T follicular helper cell (primary cell): Measurements from ENCODE around the gene ZNF26.
"Not testable (repeated sequence)": the region's sequence is repeated elsewhere in the genome, so short reads cannot be mapped to it uniquely, and the experiment has no call there.

Experiments
- DNase-seq: peaks from one replicate; pipeline ENCODE4 v3.0.0-alpha.2; 2020; ENCODE audit warnings: low read depth

The ZNF26 gene

DNA sequence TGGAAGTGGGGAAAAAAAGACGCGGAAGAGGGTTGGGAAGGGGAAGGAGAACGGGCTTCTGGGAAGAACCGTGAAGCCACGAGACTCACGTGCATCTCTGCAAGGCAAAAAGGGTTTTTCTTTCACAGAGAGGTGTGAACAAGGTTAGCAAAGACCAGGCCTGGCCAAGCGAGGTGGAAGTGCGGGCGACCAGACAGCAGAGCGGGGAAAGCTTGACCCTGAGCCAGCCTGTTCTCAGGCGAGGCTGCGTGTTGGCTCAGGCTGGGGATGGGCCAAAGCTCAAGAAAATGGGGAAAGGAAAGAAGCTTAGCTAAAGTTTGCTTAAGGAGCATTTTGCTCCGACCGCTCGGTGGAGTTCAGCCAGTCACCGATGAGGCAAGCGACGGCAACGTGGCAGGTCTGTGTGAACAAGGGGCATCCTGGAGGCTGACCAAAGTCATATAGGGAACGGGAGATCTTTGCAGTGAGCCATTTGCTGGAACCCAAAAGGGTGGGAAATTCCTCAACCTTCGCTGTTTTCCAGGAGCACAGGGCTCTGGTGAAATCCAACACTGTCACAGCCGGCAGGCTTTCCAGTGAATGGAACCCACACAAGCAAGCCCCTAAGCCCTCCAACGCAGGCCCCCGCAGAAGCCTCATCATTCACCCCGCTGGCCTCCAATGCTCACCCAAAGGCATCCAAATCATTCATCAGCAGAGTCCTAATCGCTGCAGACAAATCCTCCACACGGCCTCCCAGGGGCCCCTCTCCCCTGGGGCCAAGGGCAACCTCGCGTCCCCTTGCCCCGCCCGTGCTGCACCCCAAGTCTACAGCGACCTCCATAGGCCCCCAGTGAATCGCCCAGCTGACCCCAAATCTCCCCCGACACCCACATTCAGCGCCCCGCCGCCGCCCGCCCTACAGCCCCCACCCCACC lies 30.8 kb upstream of the ZNF26 start:
- peak; percentile 10 for DNase-seq

- peak; percentile 78 for DNase-seq
Measured at GRCh38 chr12:132956011-132956788, 30.0 kb upstream of the ZNF26 start, which contains the start of gene ZNF605. ZNF605 (minus strand) TSS chr12:132956306; CDS start chr12:132945635, 10,671 bp downstream.

DNA sequence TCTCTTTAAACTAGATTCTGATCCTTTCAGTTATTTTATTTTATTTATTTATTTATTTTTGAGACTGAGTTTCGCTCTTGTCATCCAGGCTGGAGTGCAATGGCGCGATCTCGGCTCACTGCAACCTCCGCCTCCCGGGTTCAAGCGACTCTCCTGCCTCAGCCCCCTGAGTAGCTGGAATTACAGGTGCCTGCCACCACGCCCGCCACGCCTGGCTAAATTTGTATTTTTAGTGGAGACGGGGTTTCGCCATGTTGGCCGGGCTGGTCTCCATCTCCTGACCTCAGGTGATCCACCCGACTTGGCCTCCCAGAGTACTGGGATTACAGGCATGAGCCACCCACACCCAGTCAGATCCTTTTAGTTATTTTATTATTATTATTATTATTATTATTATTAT lies 24.4 kb upstream of the ZNF26 start:
- not testable (repeated sequence) for DNase-seq

GRCh38 chr12:132963947-132964346 lies 22.2 kb upstream of the ZNF26 start:
- not testable (repeated sequence) for DNase-seq

DNA sequence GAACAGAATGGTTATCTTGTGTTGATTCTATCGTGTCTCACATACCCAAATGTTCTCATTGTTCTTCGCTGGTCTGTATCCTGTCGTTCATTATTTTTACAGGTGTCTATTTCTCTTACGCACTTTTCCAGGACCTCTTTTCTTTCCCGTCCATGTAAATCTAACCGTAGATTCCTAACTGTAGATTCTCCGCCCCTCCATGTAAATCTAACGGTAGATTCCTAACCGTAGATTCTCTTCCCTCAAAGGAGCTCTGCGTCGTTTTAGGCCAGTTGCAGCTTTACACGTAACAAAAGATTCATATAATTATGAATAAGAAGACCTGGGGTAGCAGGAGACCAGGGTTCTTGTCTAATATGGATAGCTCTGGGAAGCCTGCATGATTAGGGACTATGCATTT lies 20.4 kb upstream of the ZNF26 start:
- DNase-seq: no peak

DNA sequence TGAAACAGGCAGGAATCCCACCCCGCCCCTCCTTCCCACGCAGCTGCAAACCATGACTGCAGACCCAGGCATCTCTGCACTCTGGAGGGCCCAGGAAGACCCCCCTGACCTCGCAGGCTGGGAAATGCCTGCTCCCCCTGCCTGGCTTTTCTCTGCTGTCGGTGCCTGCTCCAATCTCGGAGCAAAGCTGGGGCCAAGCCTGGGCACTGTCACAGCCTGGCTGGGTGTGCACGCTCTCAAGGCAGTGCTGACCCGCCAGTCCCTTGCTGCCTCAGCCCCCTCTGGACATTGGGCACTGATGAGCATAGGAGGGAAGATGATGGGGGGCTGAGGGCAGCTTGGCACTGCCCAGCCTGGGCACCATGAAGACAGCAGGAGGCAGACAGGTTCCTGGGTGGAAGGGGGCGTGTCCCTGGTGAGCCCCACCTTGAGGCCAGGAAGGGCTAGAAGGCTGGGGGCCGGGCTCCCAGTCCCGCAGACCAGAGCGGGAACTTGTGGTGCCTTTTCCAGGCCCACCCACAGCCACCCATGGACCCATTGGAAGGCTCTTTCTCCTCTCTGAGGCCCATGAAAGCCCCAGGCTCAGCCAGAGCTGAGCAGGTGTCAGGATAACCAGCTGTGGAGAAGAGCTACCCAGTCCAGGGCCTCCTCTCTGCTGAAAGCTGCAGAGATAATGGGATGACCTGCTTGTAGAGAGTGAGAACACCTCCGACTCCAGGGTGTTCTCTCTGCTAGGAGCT lies 19.3 kb upstream of the ZNF26 start:
- DNase-seq: no peak

DNA sequence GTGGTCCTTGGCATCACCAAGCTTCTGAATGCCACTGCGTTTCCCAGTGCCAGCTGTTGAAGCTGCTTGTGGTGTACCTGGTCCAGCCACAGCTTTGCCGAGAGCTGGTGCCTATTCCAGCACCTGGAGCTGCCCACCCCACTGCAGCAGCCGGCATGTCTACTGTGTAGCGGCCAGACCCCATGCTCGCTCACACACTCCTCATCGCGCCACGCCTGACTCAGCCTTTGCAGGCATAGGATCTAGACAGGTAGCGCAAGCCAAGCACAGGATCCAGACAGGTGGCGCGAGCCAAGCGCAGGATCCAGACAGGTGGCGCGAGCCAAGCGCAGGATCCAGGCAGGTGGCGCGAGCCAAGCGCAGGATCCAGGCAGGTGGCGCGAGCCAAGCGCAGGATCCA lies 18.4 kb upstream of the ZNF26 start:
- DNase-seq: no peak

- DNase-seq: no peak
Measured at GRCh38 chr12:132972374-132972773, 13.8 kb upstream of the ZNF26 start.

GRCh38 chr12:132976870-132977269 lies 9.3 kb upstream of the ZNF26 start:
- DNase-seq: not testable (repeated sequence)

- DNase-seq: no peak
Measured at GRCh38 chr12:132986885-132987225, 688 bp downstream of the ZNF26 start.

GRCh38 chr12:132998741-132999140 lies 12.6 kb downstream of the ZNF26 start:
- no peak for DNase-seq

DNA sequence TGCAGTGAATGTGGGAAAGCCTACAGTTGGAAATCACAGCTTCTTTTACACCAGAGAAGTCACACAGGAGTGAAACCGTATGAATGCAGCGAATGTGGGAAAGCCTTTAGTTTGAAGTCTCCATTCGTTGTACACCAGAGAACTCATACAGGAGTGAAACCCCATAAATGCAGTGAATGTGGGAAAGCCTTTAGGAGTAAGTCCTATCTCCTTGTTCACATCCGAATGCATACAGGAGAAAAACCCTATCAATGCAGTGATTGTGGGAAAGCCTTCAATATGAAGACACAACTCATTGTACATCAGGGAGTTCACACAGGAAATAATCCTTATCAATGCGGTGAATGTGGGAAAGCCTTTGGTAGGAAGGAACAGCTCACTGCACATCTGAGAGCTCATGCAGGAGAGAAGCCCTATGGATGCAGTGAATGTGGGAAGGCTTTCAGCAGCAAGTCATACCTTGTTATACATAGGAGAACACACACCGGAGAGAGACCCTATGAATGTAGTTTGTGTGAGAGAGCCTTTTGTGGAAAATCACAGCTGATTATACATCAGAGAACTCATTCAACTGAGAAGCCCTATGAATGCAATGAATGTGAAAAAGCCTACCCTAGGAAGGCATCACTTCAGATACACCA lies 24.6 kb downstream of the ZNF26 start:
- no peak for DNase-seq

DNA sequence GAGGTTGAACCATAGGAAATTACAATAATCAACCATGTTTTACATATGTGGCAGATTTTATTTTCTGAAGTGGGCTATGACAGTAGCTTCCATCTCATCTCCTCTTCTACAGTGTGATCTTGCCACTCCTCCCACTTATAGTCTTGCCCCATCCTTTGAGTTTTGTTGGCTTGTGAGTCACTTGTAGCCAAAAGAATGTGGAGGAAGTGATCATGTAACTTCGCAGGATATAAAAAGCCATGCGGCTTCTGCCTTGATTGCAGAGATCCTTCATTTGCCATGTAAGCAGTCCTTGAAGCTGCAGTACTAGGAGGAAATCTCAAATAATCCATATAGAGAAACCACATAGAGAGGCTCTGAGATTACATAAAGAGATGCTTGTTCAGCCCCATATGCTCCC lies 37.4 kb downstream of the ZNF26 start:
- DNase-seq: no peak

- no peak for DNase-seq
Measured at GRCh38 chr12:133026996-133027395, 40.8 kb downstream of the ZNF26 start.

GRCh38 chr12:133037207-133038005 lies 51.2 kb downstream of the ZNF26 start, which contains the start of gene ZNF84:
ZNF84 (plus strand) TSS chr12:133037509; CDS start chr12:133041468, 3,959 bp downstream.
- DNase-seq: peak; percentile 98

DNA sequence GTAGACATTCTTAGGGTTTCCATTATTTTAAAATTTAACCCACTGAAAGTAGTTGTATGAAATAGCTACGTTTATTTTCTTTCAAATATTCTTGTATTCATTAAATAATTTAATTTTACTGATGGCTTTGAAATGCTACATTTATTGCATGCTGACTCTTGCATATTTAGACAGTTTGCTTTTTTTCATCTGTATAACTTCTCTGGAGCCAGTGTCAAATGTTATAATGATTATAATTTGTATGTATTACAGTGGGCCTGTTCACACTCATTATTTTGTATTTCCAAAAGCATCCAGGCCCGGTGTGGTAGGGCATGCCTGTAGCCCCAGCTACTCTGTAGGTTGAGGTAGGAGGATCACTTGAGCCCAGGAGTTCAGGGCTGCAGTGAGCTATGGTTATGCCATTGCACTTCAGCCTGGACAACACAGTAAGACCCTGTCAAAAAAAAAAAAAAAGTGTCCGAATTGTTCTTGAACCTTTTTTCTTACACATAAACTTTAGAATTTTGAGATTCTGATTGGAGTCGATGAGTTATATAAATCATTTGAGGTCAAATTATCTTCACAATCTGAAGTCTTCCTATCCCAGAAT lies 52.0 kb downstream of the ZNF26 start:
- DNase-seq: no peak

DNA sequence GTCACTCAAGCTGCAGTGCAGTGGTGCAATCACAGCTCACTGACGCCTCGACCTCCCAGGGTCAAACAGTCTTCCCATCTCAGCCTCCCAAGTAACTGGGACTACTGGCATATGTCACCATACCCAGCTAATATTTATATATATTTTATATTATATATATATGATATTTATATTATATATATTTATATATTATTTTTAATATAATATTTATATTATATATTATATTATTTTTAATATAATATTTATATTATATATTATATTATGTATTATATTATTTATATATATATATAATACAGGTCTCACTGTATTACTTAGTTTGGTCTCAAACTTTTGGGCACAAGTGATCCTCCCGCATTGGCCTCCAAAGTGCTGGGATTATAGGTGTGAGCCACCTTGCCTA lies 60.5 kb downstream of the ZNF26 start:
- no peak for DNase-seq

DNA sequence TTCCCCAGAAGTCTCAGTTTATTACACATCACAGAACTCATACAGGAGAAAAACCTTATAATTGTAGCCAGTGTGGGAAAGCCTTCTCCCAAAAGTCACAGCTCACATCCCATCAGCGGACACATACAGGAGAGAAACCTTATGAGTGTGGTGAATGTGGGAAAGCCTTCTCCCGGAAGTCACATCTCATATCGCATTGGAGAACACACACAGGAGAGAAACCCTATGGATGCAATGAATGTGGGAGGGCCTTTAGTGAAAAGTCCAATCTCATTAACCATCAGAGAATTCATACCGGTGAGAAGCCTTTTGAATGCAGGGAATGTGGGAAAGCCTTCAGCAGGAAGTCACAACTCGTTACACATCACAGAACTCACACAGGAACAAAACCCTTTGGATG lies 71.3 kb downstream of the ZNF26 start:
- DNase-seq: no peak

- no peak for DNase-seq
Measured at GRCh38 chr12:133058203-133059113, 72.3 kb downstream of the ZNF26 start.
